A673 (cell line): ENCODE data around the gene WFDC5. TPM values are rescaled to one million over a fixed set of nuclear protein-coding genes. Genes with fewer than 3 reads are reported as not detected.

Experiments used
- BruUV-seq: library from RNA; stranded (reverse); fragments of 400-500 nt; replicated peaks from 2 replicates; lab custom pipeline; 2021; lab: Mats Ljungman, UMichigan
- CTCF ChIA-PET: fragments of 300-600 bp; sonication (Branson Sonifier 250); formaldehyde crosslinking; loops from one replicate; lab custom pipeline; 2022; ENCODE audit warnings: antibody characterized with exemption; lab: Charles Lee
- POLR2A ChIA-PET: fragments of 300-600 bp; sonication (Branson Sonifier 250); formaldehyde crosslinking; loops from one replicate; lab custom pipeline; 2022; ENCODE audit warnings: antibody characterized with exemption; ENCODE audit not compliant: low non-redundant PET; lab: Charles Lee
- DNase-seq: peaks from one replicate; pipeline ENCODE4 v3.0.0-alpha.2; 2015; ENCODE audit warnings: low spot score
- H3K27ac ChIP-seq: fragments of 200-600 bp; sonication (generic); 2 replicates; pipeline ENCODE4 v1.5.1; 2016; ENCODE audit warnings: mixed run types, low read depth, mild to moderate bottlenecking, mixed read lengths, antibody characterized with exemption, low read length; ENCODE audit not compliant: poor library complexity, severe bottlenecking
- H3K27me3 ChIP-seq: fragments of 200-600 bp; sonication (generic); replicated peaks from 2 replicates; pipeline ENCODE4 v1.6.1; 2017; ENCODE audit warnings: mixed run types, low read depth, mild to moderate bottlenecking, mixed read lengths, antibody characterized with exemption, low read length; ENCODE audit not compliant: insufficient read depth, poor library complexity
- H3K36me3 ChIP-seq: fragments of 200-600 bp; sonication (generic); 2 replicates; pipeline ENCODE4 v1.6.1; 2016; ENCODE audit warnings: mixed run types, mild to moderate bottlenecking, mixed read lengths, antibody characterized with exemption, low read length; ENCODE audit not compliant: insufficient read depth, poor library complexity, severe bottlenecking
- H3K4me1 ChIP-seq: fragments of 200-600 bp; sonication (generic); 2 replicates; pipeline ENCODE4 v1.6.1; 2017; ENCODE audit warnings: mixed run types, mild to moderate bottlenecking, mixed read lengths, antibody characterized with exemption, low read length; ENCODE audit not compliant: insufficient read depth, poor library complexity, severe bottlenecking
- H3K4me3 ChIP-seq: fragments of 200-600 bp; sonication (generic); 2 replicates; pipeline ENCODE4 v1.5.1; 2016; ENCODE audit warnings: low read depth, mixed run types, mild to moderate bottlenecking, mixed read lengths, low read length; ENCODE audit not compliant: poor library complexity, severe bottlenecking
- H3K9me3 ChIP-seq: fragments of 200-600 bp; sonication (generic); 2 replicates; pipeline ENCODE4 v1.6.1; 2016; ENCODE audit warnings: mixed run types, low read depth, mild to moderate bottlenecking, mixed read lengths, antibody characterized with exemption, low read length; ENCODE audit not compliant: poor library complexity, severe bottlenecking
- CTCF ChIP-seq: fragments of 300-800, 200-600 bp; sonication (generic); conservative IDR thresholded peaks from 2 replicates; pipeline ENCODE4 v1.5.1; 2017; ENCODE audit warnings: low read depth, mild to moderate bottlenecking, antibody characterized with exemption, low read length, moderate library complexity, mixed read lengths
- EZH2 ChIP-seq: fragments of 200-600 bp; sonication (generic); IDR thresholded peaks from 2 replicates; pipeline ENCODE4 v1.6.1; 2017; ENCODE audit warnings: borderline replicate concordance, low read depth, mild to moderate bottlenecking, mixed read lengths, antibody characterized with exemption, low read length; ENCODE audit not compliant: poor library complexity, severe bottlenecking
- intact Hi-C: fragments of 100-400 bp; cut with micrococcal nuclease; formaldehyde crosslinking; loops from one replicate; pipeline ENCODE4 v1.10.0; 2022; ENCODE audit not compliant: unreplicated experiment
- total RNA-seq: library from RNA; stranded (reverse); gene quantifications from 2 replicates; pipeline ENCODE4 v1.2.3, GENCODE V29; 2021

WFDC5 gene
- total RNA-seq, 1 experiment from 2014 or later, result not detected

- no TSS peak for BruUV-seq
- Histone ChIP-seq H3K27me3 (no peaks in the 10 kb centered on the region), H3K27ac (no peak overlapping the region), H3K36me3 (no peaks in the 10 kb centered on the region), H3K4me1 (no peaks in the 10 kb centered on the region), H3K9me3 (no peaks in the 10 kb centered on the region), H3K4me3 (no peak overlapping the region)
- POLR2A ChIA-PET, result no interaction called here
- TF ChIP-seq EZH2 (no peak), CTCF (no peak)
- CTCF ChIA-PET, result no interaction called here
- intact Hi-C loops, result no loop called here
- no peak for DNase-seq
These were observed 29.1 kb downstream of the WFDC5 start for GRCh38 chr20:45085867-45086266.

DNA sequence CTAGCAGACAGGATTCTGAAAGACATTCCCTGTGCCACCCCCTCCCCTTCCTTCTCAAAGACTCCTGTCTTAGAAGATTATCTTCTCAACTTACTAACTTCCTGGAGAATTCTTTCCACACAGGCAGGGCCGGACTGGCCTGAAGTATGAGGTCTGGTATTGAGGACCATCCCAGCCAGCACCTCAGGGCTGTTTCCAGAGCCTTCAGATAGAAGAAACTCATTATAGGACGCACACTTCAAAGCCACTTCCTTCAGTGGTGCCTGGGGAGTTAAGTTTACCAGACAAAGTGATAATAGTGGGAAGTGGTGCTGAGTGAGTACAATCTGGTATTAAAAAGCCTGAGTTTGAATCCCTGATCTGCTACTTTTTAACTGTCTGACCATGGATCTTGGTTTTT, 29.7 kb downstream of the WFDC5 start:
- POLR2A ChIA-PET, result no interaction called here
- no peaks in the 10 kb centered on the region for H3K4me1 ChIP-seq
- no peak overlapping the region for H3K27ac ChIP-seq
- no peaks in the 10 kb centered on the region for H3K27me3 ChIP-seq
- intact Hi-C loops, result no loop called here
- no peak overlapping the region for H3K4me3 ChIP-seq
- H3K36me3 ChIP-seq, result no peaks in the 10 kb centered on the region
- CTCF ChIA-PET, result no interaction called here
- no peak for TF ChIP-seq CTCF
- no peak for TF ChIP-seq EZH2
- no peak for DNase-seq
- no TSS peak for BruUV-seq
- H3K9me3 ChIP-seq, result no peaks in the 10 kb centered on the region

GRCh38 chr20:45083127-45083526, 31.8 kb downstream of the WFDC5 start:
- ChIA-PET CTCF (no interaction called here), POLR2A (no interaction called here)
- peaks cover 6% of the 10 kb centered on the region for H3K36me3 ChIP-seq
- no peak overlapping the region for H3K27ac ChIP-seq
- no TSS peak for BruUV-seq
- no peak for TF ChIP-seq EZH2
- no peaks in the 10 kb centered on the region for H3K4me1 ChIP-seq
- no peaks in the 10 kb centered on the region for H3K27me3 ChIP-seq
- intact Hi-C loops, result no loop called here
- no peak overlapping the region for H3K4me3 ChIP-seq
- no peaks in the 10 kb centered on the region for H3K9me3 ChIP-seq
- DNase-seq, result no peak

DNA sequence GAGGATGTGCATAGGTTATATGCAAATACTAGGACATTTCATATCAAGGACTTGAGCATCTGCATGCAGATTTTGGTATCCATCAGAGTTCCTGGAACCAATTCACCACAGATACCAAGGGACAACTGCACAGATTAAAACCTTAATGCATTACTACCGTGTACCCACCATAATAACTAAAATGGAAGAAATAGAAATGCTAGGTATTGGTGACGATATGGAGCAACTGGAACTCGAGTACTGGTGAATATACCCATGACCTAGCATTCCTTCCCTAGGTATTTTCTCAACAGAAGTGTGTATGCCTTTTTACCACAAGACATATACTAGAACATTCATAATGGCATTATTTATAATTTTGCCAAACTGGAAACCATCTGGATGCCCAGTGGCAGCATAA, 32.5 kb downstream of the WFDC5 start:
- no TSS peak for BruUV-seq
- ChIA-PET POLR2A (no interaction called here), CTCF (no interaction called here)
- no peak for DNase-seq
- Histone ChIP-seq H3K27me3 (no peaks in the 10 kb centered on the region), H3K36me3 (peaks cover 6% of the 10 kb centered on the region), H3K9me3 (no peaks in the 10 kb centered on the region), H3K4me3 (no peak overlapping the region), H3K27ac (no peak overlapping the region), H3K4me1 (no peaks in the 10 kb centered on the region)
- TF ChIP-seq CTCF (no peak), EZH2 (no peak)
- intact Hi-C loops, result no loop called here
